PFSK-1 (cell line): ENCODE data around the gene HOXA3.

Experiments
- FOXP2 ChIP-seq: optimal IDR thresholded peaks from 2 replicates; pipeline ENCODE3; 2011; ENCODE audit warnings: borderline replicate concordance, control low read depth, inconsistent platforms; ENCODE audit not compliant: insufficient read depth; ENCODE audit errors: extremely low read length, extremely low read depth
- POLR2AphosphoS5 ChIP-seq: IDR thresholded peaks from 2 replicates; pipeline ENCODE4 v1.6.1; 2012; ENCODE audit warnings: low read depth, mild to moderate bottlenecking, control low read depth, low read length, moderate library complexity
- SIN3A ChIP-seq: IDR thresholded peaks from 2 replicates; pipeline ENCODE4 v1.6.1; 2012; ENCODE audit warnings: mild to moderate bottlenecking, low read length, moderate library complexity, borderline replicate concordance; ENCODE audit not compliant: insufficient read depth
- TAF1 ChIP-seq: IDR thresholded peaks from 2 replicates; pipeline ENCODE4 v1.6.1; 2012; ENCODE audit warnings: low read length, control low read depth, borderline replicate concordance; ENCODE audit not compliant: insufficient read depth
- TF ChIP-seq, protein P1 (sequence below), 2 experiments: IDR thresholded peaks; 2 replicates each; pipeline versions ENCODE4 v1.6.1 to v1.8.0; 2011 to 2012; ENCODE audit warnings: low read depth in 2 of 2, low read length in 2 of 2, control low read depth in 1 of 2, inconsistent platforms in 1 of 2, mild to moderate bottlenecking in 1 of 2, moderate library complexity in 1 of 2; ENCODE audit not compliant: insufficient read depth in 1 of 2

Gene HOXA3

DNA sequence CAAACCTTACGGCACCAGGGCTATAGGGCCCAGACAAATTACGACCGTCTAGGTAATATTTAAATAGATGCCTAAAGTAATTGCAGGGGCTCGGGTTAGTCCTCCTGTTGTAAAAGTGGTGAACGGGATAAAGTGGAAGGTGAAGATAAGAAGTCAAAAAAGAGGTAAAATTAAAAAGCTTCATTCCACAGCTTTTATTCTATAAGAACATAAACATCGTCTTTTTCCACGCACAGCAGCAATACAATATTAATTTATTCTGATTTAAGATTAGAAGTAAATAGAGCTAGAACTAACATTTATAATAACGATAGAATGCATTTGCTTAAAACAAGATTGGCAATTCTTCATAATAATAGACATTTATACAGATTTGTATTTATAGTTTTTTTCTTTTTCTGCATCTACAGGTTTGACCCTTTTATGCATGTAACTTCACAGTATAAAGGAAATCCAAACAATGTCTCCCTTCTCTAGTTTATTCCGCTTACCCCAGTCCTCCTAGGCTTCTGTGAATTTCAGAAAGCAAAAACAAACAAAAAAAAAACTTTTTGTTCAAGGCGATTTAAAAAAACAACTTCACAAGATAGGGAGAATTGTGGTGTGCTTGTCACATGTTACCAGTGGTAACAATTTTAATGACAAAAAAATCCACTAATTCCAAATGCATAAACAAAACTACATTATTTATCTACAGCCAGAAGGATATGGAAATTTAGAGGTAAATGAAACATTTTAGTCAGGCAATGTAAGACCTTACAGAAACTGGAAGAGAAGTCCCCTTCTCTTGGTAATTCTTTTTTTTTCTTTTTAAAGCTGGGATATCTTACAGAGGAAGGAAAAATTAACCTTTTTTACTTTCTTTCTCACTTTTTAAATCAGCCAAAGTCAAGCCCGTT, 18.3 kb upstream of the HOXA3 start:
- TF ChIP-seq, protein P1, sequence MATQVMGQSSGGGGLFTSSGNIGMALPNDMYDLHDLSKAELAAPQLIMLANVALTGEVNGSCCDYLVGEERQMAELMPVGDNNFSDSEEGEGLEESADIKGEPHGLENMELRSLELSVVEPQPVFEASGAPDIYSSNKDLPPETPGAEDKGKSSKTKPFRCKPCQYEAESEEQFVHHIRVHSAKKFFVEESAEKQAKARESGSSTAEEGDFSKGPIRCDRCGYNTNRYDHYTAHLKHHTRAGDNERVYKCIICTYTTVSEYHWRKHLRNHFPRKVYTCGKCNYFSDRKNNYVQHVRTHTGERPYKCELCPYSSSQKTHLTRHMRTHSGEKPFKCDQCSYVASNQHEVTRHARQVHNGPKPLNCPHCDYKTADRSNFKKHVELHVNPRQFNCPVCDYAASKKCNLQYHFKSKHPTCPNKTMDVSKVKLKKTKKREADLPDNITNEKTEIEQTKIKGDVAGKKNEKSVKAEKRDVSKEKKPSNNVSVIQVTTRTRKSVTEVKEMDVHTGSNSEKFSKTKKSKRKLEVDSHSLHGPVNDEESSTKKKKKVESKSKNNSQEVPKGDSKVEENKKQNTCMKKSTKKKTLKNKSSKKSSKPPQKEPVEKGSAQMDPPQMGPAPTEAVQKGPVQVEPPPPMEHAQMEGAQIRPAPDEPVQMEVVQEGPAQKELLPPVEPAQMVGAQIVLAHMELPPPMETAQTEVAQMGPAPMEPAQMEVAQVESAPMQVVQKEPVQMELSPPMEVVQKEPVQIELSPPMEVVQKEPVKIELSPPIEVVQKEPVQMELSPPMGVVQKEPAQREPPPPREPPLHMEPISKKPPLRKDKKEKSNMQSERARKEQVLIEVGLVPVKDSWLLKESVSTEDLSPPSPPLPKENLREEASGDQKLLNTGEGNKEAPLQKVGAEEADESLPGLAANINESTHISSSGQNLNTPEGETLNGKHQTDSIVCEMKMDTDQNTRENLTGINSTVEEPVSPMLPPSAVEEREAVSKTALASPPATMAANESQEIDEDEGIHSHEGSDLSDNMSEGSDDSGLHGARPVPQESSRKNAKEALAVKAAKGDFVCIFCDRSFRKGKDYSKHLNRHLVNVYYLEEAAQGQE (IDR thresholded peaks at IDR 0.05; ENCODE audit: insufficient read depth in 1 of 2, low read depth in 2 of 2, low read length in 2 of 2): no peak
- no peak for TF ChIP-seq SIN3A
- TF ChIP-seq POLR2AphosphoS5: no peak
- TF ChIP-seq FOXP2: no peak
- TF ChIP-seq TAF1: no peak

DNA sequence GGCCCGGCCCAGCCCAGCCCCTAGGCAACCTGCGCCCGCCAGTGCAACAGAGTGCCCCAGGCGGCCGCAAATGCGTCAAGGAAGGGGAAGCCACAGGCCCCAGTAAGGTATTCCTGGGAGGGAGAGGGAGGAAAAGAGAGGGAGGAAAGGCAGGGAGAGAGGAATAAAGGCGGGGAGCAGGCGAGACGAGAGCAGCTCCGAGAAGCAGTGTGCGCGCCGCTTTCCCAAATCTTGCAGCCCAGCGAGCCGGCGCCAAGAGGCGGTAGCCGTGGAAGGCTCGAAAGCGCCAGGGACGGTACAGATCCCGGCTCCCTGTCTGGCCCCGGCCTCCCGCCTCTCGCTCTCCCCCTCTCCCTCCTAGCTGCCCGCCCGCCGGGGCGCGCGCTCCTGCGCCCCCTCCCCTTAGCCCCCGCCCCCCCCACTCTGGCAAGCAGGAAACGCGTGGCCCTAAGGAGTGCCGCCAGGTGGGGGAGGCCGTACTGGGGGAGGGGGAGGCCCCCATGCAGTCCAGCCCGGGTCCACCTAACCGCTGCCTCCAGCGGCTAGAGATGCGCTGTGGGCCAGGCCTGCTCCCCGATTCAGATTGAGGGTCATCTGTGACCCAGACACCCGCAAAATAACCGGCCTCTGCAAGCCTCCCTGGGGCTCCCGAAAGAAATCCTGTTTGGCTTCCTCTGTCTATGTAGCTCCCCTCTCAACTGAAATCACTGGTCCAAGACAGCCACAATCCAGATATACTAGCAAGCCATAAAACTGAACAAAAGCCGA, 17.5 kb upstream of the HOXA3 start:
- TF ChIP-seq TAF1 (no peak), SIN3A (no peak), FOXP2 (no peak), POLR2AphosphoS5 (no peak)
- TF ChIP-seq, protein P1 (IDR thresholded peaks at IDR 0.05; ENCODE audit: insufficient read depth in 1 of 2, low read depth in 2 of 2, low read length in 2 of 2): no peak

- no peak for TF ChIP-seq POLR2AphosphoS5
- no peak for TF ChIP-seq TAF1
- TF ChIP-seq FOXP2: no peak
- TF ChIP-seq, protein P1 (IDR thresholded peaks at IDR 0.05; ENCODE audit: insufficient read depth in 1 of 2, low read depth in 2 of 2, low read length in 2 of 2): no peak
Observed at GRCh38 chr7:27168265-27168947, 16.0 kb upstream of the HOXA3 start.

DNA sequence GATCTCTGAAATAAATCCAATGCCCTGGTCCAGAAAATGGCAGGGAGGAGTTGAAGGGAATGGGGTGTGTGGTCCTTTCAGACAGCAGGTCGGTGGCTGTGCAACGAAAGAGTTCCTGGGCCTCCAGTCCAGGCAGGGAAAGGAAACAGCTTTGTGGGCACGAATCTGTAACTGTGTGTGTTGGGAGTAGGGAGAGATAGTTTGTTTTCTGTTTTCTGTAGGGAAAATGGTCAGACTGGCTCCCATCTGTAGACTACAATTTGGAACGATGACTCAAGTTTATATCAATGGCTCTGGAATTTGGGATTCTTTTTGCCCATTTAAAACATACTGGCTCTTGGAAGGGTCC, 15.5 kb upstream of the HOXA3 start:
- TF ChIP-seq, protein P1 (IDR thresholded peaks at IDR 0.05; ENCODE audit: insufficient read depth in 1 of 2, low read depth in 2 of 2, low read length in 2 of 2): no peak
- TF ChIP-seq TAF1 (no peak), FOXP2 (no peak), SIN3A (no peak), POLR2AphosphoS5 (no peak)
